22Rv1 (cell line): ENCODE data around the gene PIGM.

Source experiments
- H3K27ac ChIP-seq: fragments of 450-650 bp; 2 replicates; pipeline ENCODE4 v1.5.1; 2017
- CTCF ChIP-seq: fragments of 450-650 bp; IDR thresholded peaks from 2 replicates; pipeline ENCODE4 v1.5.1; 2017; ENCODE audit warnings: mild to moderate bottlenecking
- ZFX ChIP-seq: fragments of 450-650 bp; IDR thresholded peaks from 2 replicates; pipeline ENCODE4 v1.6.1; 2017; ENCODE audit warnings: antibody characterized with exemption, borderline replicate concordance

Gene PIGM

GRCh38 chr1:160028426-160028825 lies 3.4 kb downstream of the PIGM start:
- no peak for TF ChIP-seq ZFX
- no peak for TF ChIP-seq CTCF
- H3K27ac ChIP-seq = no peak overlapping the region

GRCh38 chr1:160025314-160025713 lies 6.5 kb downstream of the PIGM start:
- no peak overlapping the region for H3K27ac ChIP-seq
- no peak for TF ChIP-seq CTCF
- TF ChIP-seq ZFX = no peak

- no peak overlapping the region for H3K27ac ChIP-seq
- TF ChIP-seq ZFX (no peak), CTCF (no peak)
Measured at GRCh38 chr1:160024195-160024905, 7.4 kb downstream of the PIGM start.

- no peak overlapping the region for H3K27ac ChIP-seq
- no peak for TF ChIP-seq CTCF
- TF ChIP-seq ZFX = no peak
Measured at GRCh38 chr1:160022330-160023310, 9.2 kb downstream of the PIGM start.

GRCh38 chr1:160021376-160022074 lies 10.3 kb downstream of the PIGM start:
- no peak overlapping the region for H3K27ac ChIP-seq
- TF ChIP-seq ZFX = no peak
- no peak for TF ChIP-seq CTCF

- no peak overlapping the region for H3K27ac ChIP-seq
- TF ChIP-seq ZFX (no peak), CTCF (no peak)
Measured at GRCh38 chr1:160020196-160020595, 11.6 kb downstream of the PIGM start.
